LNCAP (cell line): ENCODE measurements around the gene OSBPL6.

ENCODE experiments used
- TF ChIP-seq, protein P1 (sequence below): fragments of 450-650 bp; IDR thresholded peaks from 2 replicates; pipeline ENCODE4 v1.5.1; 2017; ENCODE audit warnings: mild to moderate bottlenecking

The OSBPL6 gene

DNA sequence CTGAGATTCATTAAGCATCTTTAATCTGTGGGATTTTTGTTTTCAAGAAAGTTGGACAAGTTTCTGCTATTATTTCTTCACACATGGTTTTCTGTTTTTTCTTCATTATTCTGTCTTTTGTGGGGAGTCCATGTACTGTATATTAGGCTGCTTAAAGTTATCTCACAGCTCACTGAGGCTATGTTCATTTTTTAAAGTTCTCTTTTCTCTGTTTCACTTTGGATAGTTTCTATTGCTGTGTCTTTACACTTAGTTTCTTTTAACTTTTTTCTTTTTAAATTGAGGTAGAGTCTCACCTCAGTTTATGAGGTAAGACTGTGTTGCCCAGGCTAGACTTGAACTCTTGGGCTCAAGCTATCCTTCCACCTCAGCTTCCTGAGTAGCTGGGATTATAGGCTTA lies 8.6 kb downstream of the OSBPL6 start:
- TF ChIP-seq, protein P1, sequence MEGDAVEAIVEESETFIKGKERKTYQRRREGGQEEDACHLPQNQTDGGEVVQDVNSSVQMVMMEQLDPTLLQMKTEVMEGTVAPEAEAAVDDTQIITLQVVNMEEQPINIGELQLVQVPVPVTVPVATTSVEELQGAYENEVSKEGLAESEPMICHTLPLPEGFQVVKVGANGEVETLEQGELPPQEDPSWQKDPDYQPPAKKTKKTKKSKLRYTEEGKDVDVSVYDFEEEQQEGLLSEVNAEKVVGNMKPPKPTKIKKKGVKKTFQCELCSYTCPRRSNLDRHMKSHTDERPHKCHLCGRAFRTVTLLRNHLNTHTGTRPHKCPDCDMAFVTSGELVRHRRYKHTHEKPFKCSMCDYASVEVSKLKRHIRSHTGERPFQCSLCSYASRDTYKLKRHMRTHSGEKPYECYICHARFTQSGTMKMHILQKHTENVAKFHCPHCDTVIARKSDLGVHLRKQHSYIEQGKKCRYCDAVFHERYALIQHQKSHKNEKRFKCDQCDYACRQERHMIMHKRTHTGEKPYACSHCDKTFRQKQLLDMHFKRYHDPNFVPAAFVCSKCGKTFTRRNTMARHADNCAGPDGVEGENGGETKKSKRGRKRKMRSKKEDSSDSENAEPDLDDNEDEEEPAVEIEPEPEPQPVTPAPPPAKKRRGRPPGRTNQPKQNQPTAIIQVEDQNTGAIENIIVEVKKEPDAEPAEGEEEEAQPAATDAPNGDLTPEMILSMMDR = no peak

DNA sequence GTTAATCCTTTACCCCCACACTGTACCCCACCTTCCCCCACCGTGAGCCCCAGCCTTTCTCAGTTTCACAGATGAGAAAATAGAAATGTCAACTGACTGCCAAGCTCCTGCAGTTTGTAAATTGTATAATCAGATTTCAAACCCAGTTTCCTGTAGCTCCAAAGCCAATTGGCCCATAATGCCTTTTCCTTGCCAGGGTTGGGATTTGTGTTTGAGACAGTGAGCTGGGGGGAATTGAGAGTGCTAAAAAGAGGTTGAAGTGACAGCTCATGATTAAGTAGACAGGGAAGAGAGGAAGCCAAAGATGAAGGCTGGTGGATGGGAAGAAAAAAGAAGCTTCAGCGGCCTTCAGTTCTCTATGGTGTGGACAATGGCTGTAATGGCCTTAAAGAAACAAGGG lies 10.7 kb downstream of the OSBPL6 start:
- TF ChIP-seq, protein P1 = no peak

DNA sequence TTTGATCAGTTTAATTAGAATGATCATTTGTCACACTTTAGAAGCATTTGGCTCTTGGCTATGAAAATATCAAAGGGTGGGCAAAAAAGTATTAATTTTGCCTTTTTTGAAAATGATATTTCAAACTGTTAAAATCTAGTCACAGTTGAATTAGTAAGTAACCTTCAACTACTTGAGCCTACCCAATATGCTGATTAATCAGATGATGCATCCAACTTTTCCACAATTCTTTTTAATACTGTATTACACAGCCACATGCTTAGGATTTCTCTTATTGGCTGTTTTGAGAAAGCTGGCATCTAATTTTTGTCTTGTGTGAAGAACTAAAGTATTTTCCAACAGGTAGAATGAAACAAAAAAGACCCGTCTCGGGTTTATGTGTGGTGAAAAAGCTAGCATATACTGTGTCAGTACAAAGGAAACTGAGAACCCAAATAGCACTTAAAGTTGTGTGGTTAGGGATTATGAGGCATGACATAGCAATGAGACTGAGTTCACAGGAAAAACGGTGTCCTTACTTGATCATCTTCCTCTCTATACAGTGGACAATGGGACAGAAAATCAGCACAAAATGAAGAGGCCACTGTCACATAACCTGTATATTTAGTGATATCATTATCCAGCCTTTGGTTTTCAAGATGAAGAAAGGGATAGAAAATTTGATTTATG lies 11.7 kb downstream of the OSBPL6 start:
- TF ChIP-seq, protein P1 = no peak

DNA sequence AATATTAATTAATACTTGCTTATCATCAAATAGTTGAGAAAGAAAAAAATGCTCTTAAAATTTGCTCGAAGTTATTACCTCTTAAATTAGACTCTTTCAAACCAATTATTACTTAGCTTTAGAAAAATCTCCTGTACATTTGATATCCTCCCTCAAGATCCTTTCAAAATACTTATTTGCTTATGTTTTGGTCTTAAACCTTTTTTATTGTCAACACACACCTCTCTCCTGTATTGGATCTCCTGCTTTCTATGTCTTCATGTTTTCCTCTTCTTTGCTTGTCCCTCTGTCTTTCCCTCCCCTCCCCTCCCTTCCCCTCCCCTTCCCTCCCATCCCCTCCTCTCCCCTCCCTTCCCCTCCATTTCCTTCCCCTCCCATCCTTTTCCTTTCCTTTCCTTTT lies 14.0 kb downstream of the OSBPL6 start:
- TF ChIP-seq, protein P1 = no peak

DNA sequence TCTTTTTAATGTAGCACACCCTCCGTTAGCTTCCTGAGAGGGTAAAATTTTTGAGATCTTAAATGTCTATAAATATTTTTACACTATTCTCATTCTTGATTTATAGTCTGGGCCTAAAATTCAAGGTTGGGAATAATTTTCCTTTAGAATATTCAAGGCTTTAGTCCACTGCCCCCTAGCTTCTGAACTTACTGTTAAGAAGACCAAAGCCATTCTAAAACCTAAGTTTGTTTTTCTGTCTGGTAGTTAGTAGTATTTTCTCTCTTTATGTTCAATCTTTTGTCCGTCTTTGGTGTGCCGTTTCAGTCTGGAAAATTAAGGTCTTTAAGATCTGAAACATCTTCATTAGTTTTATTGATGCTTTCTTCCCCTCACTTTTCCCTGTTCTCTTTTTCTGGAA lies 14.5 kb downstream of the OSBPL6 start:
- TF ChIP-seq, protein P1 = peak; percentile 47

DNA sequence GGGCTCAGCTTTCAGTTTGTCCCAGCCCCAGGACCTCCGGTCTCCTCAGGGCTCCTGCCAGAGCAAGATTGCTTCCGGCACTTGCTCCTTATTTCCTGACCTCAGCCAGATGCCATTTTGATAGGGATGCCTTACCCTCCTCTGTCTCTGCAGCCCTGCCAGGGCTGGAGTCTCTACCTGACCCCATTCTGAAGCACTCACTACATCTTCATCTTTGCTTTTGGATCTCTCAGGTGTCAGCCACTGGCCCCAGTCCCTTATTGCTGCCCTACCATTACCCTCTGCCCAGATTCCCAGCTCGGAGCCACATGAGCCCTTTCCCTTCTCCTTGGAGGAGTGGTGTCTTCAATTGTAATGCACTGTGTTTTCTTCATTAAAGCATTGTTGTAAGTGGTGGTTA lies 17.1 kb downstream of the OSBPL6 start:
- TF ChIP-seq, protein P1 = no peak

DNA sequence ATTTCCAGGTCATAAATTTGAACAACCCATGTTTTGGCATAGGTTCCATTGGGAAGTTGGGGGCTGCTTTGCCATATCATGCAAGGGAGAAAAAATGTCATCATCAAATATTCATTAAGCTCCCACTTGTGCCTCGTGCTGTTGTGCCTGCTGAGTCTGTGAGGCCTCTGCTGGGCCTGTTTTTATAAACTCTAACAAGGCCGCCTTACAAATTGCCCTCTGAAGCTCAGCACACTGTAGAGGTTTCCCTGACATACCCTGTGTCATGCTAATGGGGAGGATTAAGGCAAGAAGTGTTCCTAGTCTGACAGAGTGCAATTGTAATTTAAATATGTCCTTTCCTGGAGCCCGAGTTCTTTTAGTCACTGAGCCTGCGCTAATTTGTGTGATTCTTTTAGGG lies 17.6 kb downstream of the OSBPL6 start:
- TF ChIP-seq, protein P1 = no peak

DNA sequence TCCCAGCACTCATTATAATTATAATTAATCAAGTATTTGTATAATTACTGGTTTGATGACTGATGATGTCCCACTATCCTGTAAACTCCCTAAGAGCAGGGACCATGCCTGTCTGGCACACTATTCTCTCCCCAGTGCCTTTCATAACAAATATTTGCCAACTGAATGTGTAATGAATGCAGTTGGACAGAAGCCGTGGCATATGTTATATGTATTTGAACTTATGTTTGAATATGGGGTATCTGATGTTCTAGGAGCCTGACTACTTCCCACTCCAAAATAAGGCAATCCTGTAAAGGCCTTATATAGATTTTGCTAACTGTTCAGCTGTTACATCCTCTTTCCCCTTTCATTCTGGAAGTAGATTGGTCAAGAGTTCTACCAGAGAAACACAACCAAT lies 19.7 kb downstream of the OSBPL6 start:
- TF ChIP-seq, protein P1 = no peak
